GM18951 (cell line): ENCODE results near the gene UGT1A10.

Experiments
- POLR2A ChIP-seq: IDR thresholded peaks from 4 replicates; pipeline ENCODE4 v1.6.1; 2011; ENCODE audit warnings: mild to moderate bottlenecking; ENCODE audit not compliant: insufficient read length, insufficient read depth; ENCODE audit errors: extremely low read depth
- in situ Hi-C: fragments of 300-500 bp; cut with MboI; formaldehyde crosslinking; loops from one replicate; pipeline ENCODE4 v1.12.0; 2022; ENCODE audit warnings: low sequenced_read_pairs, mixed read lengths, inconsistent platforms; ENCODE audit not compliant: unreplicated experiment

The UGT1A10 gene

DNA sequence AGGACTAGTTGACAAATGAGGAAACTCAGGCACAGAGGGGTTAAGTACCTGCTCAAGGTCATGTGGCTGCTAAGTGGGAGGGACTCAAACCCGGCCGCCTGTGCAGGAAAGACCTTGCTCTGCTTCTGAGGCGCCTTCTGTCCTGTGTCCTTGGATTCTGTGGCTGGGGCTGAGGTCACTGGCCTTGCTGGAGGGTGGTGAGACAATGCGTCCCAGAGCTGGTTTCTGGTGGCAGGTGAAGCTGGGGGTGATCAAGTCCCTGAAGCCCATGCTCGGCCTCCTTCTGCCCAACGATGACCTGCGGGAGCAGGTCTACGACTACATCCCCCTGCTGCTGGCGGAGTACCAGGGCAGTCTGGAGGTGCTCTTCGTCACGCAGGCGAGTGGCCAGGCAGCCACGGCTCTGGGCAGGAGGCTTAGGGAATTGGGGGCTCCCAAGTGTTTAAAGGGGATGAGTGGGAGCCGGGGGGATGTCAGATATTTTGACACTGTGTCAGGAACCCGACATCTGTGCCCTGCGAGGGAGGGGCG, 157.9 kb downstream of the UGT1A10 start:
- in situ Hi-C loops: no loop called here

DNA sequence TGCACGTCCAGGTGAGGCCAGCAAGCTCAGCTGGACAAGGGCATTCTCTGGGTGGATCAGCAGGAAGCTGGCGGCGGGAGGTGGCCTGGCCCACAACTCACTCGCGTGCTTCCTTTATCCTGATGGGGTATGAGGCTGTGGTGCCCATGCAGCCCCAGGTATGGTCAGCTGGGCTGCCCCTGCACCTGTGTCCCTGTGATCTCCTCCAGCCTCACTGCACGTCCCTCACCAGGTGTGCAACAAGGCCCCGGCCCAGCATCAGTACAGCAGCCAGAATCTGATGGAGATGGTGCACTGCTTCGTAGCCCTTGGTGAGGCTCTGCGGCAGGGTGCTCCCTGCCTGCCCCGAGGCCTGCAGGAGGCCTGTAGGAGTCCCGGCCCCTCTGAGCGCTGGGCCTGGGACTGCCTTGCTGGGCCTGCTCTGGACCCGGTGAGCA, 159.5 kb downstream of the UGT1A10 start:
- in situ Hi-C loops: no loop called here
- TF ChIP-seq POLR2A: no peak

More for the DNA sequence above, 157.9 kb downstream of the UGT1A10 start:
- TF ChIP-seq POLR2A: no peak

- TF ChIP-seq POLR2A: no peak
- in situ Hi-C loops: no loop called here
These were observed 160.0 kb downstream of the UGT1A10 start for GRCh38 chr2:233796254-233796653.

DNA sequence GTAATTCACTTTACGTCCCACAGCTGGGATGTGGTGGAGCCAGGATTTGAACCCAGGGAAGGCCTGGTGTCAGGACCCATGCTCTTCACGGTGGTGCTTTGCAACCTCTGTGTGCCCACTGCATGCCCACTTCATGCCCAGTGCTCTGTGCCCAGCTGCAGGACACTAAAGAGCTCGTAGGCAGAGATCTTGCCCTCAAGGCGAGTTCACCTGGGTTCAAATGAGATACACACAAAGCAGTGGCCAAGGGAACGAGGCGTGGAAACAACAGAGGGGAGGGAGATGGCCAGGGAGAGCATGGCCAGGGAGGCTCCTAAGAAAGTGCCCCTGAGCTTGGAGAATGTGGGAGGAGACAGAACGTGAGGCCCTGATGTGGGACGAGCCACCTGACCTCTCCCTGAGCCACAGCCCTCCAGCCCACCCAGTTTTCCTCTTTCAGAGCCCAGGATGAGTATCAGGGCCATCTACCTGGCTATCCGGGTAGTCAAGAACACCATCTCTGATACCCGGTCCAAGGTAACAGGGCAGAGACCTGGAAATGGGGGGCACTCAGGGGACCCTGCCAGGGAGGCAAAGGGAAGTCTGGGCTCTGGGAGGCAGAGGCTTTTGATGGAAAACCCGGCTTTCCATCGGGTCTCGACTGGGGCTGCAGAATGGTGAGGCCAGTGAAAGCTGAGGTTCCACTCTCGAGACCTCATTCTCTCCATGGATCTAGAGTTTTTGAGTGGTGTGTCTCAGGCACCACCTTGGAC, 162.3 kb downstream of the UGT1A10 start:
- in situ Hi-C loops: no loop called here
- TF ChIP-seq POLR2A: no peak

DNA sequence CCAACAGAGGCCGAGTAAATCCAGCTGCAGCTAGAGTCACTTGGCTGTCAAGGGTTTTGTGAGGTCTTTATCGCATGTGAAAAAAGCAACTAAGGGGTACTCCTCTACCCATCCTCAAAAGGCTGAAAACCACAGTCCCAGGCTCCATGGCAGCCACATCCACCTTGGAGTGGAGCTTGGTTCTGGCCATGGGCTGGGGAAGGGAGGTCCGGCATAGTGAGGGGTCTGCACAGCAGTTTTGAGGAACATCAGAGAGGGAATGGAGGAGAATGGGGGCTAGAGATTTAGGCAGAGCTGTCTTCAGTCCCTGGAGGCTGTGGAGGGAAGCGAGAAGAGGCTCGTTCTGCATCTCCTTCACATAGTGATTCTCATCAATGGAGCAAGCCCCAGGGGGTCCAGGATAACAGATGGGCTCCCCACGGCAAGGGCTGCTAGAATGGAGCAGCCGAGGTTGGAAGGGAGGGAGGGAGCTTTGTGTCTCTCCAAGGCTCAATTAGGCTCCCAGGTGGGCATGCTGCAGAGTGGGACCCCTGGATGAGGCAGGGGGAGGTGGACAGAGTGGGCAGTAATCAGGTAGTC, 162.9 kb downstream of the UGT1A10 start:
- in situ Hi-C loops: no loop called here

DNA sequence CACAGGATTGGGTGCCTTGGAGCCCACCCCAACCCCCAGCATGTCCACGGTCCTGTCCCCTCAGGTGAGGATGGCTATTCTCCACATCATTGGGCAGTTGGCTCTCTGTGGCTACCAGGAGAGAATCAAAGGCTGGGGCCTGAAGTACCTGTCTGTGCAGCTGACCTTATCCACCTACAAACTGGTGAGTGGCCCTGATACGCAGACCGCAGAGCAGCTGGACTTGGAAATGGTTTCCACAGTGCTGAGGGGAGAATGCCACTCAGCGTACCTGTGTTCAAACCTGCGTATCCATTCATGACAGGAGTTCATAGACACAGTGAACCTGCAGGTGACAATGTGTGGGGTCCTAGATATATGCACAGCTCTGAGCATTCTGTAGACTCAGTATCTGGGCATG, 163.5 kb downstream of the UGT1A10 start:
- in situ Hi-C loops: loop anchor here (10.0 kb wide), 1 partner anchor 335 kb away; no protein-coding TSS in a partner anchor
- no peak for TF ChIP-seq POLR2A

More for the DNA sequence above, 162.9 kb downstream of the UGT1A10 start:
- TF ChIP-seq POLR2A: no peak

- in situ Hi-C loops: loop anchor here (10.0 kb wide), 1 partner anchor 335 kb away; no protein-coding TSS in a partner anchor
- no peak for TF ChIP-seq POLR2A
These were observed 164.0 kb downstream of the UGT1A10 start for GRCh38 chr2:233800208-233800607.

GRCh38 chr2:233801357-233802131, 165.3 kb downstream of the UGT1A10 start:
- no peak for TF ChIP-seq POLR2A
- in situ Hi-C loops: loop anchor here (10.0 kb wide), 1 partner anchor 337 kb away; no protein-coding TSS in a partner anchor

DNA sequence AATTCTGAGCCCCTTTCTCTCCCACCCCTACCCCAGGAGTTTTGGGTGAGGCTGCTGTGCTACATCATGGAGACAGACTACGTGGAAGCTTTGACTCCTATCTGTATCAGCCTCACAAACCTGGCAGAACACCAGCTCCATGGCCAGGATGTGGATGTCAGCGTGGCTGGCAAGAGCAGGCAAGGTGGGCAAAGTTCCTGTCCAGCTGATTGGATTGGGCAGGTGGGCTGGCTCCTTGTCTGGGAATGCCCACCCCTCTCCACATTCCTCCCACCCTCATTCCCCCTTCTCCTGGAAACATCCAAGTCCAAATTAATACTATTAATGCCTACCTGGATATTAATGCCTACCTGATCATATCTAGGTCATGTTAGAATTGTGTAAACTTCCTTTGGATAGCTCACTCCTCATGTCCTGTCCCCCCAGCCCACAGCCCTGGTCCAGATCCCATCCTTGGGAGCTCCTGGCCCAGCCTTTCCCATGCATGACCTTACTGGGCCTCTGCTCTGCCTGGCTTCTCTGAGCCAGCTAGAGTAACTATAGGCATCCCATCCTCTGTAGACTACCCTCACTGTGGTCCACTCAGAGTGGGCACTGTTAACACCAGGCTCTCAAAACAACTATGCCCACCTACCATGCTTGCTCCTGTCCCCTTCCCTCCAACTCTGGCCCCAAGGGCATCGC, 166.0 kb downstream of the UGT1A10 start:
- no peak for TF ChIP-seq POLR2A
- in situ Hi-C loops: loop anchor here (10.0 kb wide), 1 partner anchor 337 kb away; no protein-coding TSS in a partner anchor

DNA sequence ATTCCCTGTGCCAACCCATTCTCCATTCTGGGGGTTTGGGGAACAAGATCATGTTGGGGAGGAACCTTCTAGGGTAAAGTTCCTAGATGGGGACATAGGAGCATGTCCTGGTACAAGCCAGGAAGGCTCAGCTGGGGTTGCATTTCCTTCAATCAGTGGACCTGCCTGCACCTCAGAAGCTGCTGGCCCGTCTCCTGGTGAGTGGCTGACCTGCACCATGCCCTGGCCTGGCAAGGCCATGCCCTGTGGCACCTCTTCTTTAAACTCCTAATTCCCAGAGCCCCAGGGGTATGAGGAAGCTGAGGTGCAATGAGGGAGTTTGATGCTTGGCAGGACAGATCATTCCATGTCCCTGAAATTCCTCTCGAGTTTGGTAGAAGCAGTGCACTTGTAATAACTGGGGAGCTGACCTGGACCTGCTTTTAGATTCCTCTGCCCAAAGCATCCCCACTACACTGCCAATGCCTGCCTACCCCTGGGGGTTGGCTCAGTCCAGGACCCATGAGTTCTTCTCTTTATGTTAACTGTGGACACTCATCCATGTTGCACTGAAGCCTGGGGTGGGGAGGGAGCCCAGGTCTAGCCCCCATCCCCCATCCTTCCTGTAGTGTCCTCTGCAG, 167.2 kb downstream of the UGT1A10 start:
- no peak for TF ChIP-seq POLR2A
- in situ Hi-C loops: loop anchor here (10.0 kb wide), 1 partner anchor 339 kb away; no protein-coding TSS in a partner anchor

- TF ChIP-seq POLR2A: no peak
- in situ Hi-C loops: loop anchor here (10.0 kb wide), 1 partner anchor 339 kb away; no protein-coding TSS in a partner anchor
These were observed 167.7 kb downstream of the UGT1A10 start for GRCh38 chr2:233803994-233804393.
